Left lung (tissue), 10 donors: Measurements from ENCODE around the gene PPM1N. TPM values are rescaled to one million over a fixed set of nuclear protein-coding genes. Genes with fewer than 3 reads are reported as not detected.

Experiments used
- ATAC-seq: fragments of 200-7000 bp; cut with Tn5 transposase; one replicate; pipeline ENCODE4 v1.9.1; 2020; ENCODE audit warnings: moderate library complexity
- DNase-seq, 4 donors: peaks; one replicate each; pipeline ENCODE4 v3.0.0-alpha.2; 2013 to 2020
- H3K27ac ChIP-seq, 2 donors: fragments of 200-600 bp; sonication (generic) in 1 of 2; one replicate each; pipeline versions ENCODE4 v1.5.0 to v1.8.0; 2020 to 2021
- H3K27me3 ChIP-seq, 2 donors: fragments of 200-600 bp; sonication (generic) in 1 of 2; one replicate each; pipeline versions ENCODE4 v1.5.0 to v1.8.0; 2020 to 2021
- H3K36me3 ChIP-seq, 2 donors: fragments of 200-600 bp; sonication (generic) in 1 of 2; one replicate each; pipeline versions ENCODE4 v1.5.0 to v1.8.0; 2020 to 2021
- H3K4me1 ChIP-seq, 2 donors: fragments of 200-600 bp; one replicate each; pipeline ENCODE4 v1.8.0; 2021
- H3K4me3 ChIP-seq, 2 donors: fragments of 200-600 bp; sonication (generic) in 1 of 2; one replicate each; pipeline versions ENCODE4 v1.5.0 to v1.8.0; 2020 to 2021; ENCODE audit warnings: mild to moderate bottlenecking in 1 of 2
- H3K9me3 ChIP-seq, 2 donors: fragments of 200-600 bp; sonication (generic) in 1 of 2; one replicate each; pipeline versions ENCODE4 v1.5.0 to v1.8.0; 2020 to 2021
- CTCF ChIP-seq, 2 donors: fragments of 200-600 bp; sonication (generic) in 1 of 2; IDR thresholded peaks; one replicate each; pipeline versions ENCODE4 v1.5.0 to v1.8.0; 2021; ENCODE audit warnings: antibody characterized with exemption in 2 of 2
- intact Hi-C, 2 donors: fragments of 100-400 bp; cut with DNase I; formaldehyde crosslinking; loops; one replicate each; pipeline versions ENCODE4 v1.11.2 to v1.14.2; 2022
- polyA plus RNA-seq, 6 donors: library from polyadenylated mRNA; unstranded; fragments of 120-200 nt; gene quantifications; one replicate each; pipeline ENCODE4 v1.2.1, GENCODE V29; 2013; ENCODE audit not compliant: insufficient read length in 6 of 6
- total RNA-seq, 2 donors: library from RNA; stranded (reverse); fragmentation: NEBNext Ultra II Directional; extraction: Animal tissue kit (Norgen Biotek cat#: 25700); gene quantifications; one replicate each; pipeline ENCODE4 v1.2.1, GENCODE V29; 2021
- donor health status: DM: no; HTN: yes; CAD: no.
- donor health status: DM: no; HTN: no; CAD: no.

PPM1N gene
- total and polyA plus RNA-seq, 8 donors, result 0.17 to 2.1 (median 0.34) TPM

- Histone ChIP-seq H3K4me1 (peaks cover 4 to 6% of the 10 kb centered on the region in 2 donors), H3K27me3 (peaks cover 0 to 14% of the 10 kb centered on the region in 2 donors), H3K4me3 (no peak overlapping the region), H3K27ac (no peak overlapping the region), H3K36me3 (no peaks in the 10 kb centered on the region), H3K9me3 (no peaks in the 10 kb centered on the region)
- ATAC-seq, result no peak
- no peak for TF ChIP-seq CTCF (IDR thresholded peaks at IDR 0.05)
- intact Hi-C loops, result no loop called here
- no peak for DNase-seq
Measured at GRCh38 chr19:45462174-45462573, 36.1 kb upstream of the PPM1N start.

DNA sequence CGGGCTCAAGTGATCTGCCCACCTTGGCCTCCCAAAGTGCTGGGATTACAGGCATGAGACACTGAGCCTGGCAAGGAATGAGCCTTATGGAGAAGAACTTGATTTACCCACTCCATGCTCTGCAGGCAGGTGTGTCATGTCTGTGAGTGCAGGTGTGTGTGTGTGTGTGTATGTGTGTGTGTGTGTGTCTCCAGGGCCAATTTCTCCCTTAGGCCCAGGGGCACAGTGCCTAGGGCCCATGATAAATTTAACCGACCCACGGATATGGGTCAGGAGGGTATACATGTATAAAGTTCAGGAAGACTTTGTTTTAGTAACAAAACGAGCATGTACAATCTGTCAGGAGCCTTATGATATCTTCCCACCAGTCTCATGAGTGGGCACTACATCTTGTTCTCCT lies 35.0 kb upstream of the PPM1N start:
- no peak for TF ChIP-seq CTCF (IDR thresholded peaks at IDR 0.05)
- ATAC-seq (no peak), DNase-seq (no peak)
- Histone ChIP-seq H3K9me3 (no peaks in the 10 kb centered on the region), H3K27me3 (peaks cover 0 to 14% of the 10 kb centered on the region in 2 donors), H3K27ac (no peak overlapping the region), H3K4me1 (peaks cover 8 to 13% of the 10 kb centered on the region in 2 donors), H3K36me3 (no peaks in the 10 kb centered on the region), H3K4me3 (no peak overlapping the region)
- intact Hi-C loops, result no loop called here

DNA sequence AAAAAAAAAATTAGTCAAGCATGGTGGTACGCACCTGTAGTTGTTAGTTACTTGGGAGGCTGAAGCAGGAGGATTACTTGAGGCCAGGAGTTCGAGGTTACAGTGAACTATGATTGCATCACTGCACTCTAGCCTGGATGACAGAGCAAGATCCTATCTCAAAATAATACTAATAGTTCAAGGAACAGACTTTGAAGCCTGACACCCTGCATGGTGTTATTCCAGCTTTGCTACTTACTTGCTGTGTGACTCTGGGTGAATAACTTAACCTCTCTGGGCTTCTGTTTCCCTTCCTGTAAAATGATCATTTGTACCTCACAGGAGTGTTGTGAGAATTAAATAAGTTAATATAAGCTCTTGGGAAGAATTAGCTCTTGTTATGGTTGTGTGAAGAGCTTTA lies 34.0 kb upstream of the PPM1N start:
- no peak overlapping the region for H3K4me3 ChIP-seq
- TF ChIP-seq CTCF (IDR thresholded peaks at IDR 0.05), result no peak
- intact Hi-C loops, result no loop called here
- ATAC-seq, result no peak
- peaks cover 0 to 14% of the 10 kb centered on the region in 2 donors for H3K27me3 ChIP-seq
- DNase-seq, result no peak
- H3K27ac ChIP-seq, result no peak overlapping the region
- no peaks in the 10 kb centered on the region for H3K36me3 ChIP-seq
- peaks cover 11 to 21% of the 10 kb centered on the region in 2 donors for H3K4me1 ChIP-seq
- no peaks in the 10 kb centered on the region for H3K9me3 ChIP-seq

- H3K4me3 ChIP-seq, result no peak overlapping the region
- no peaks in the 10 kb centered on the region for H3K36me3 ChIP-seq
- DNase-seq (no peak), ATAC-seq (no peak)
- no peaks in the 10 kb centered on the region for H3K9me3 ChIP-seq
- H3K27ac ChIP-seq, result no peak overlapping the region
- peaks cover 13 to 23% of the 10 kb centered on the region in 2 donors for H3K4me1 ChIP-seq
- no peak for TF ChIP-seq CTCF (IDR thresholded peaks at IDR 0.05)
- intact Hi-C loops, result no loop called here
- H3K27me3 ChIP-seq, result peaks cover 0 to 14% of the 10 kb centered on the region in 2 donors
Measured at GRCh38 chr19:45464852-45465441, 33.3 kb upstream of the PPM1N start.

GRCh38 chr19:45467115-45467455 lies 31.2 kb upstream of the PPM1N start:
- no peak for TF ChIP-seq CTCF (IDR thresholded peaks at IDR 0.05)
- intact Hi-C loops, result no loop called here
- Histone ChIP-seq H3K9me3 (no peaks in the 10 kb centered on the region), H3K27ac (peak overlapping the region; percentile 83 to 98), H3K4me1 (peaks cover 19 to 35% of the 10 kb centered on the region in 2 donors), H3K36me3 (peaks cover 0 to 8% of the 10 kb centered on the region in 2 donors), H3K4me3 (peak overlapping the region; percentile 58 to 59), H3K27me3 (peaks cover 0 to 24% of the 10 kb centered on the region in 2 donors)
- DNase-seq, result peak in 1 of 4 donors; percentile 27
- no peak for ATAC-seq
